ENCODE results near the gene KSR1.

- TF ChIP-seq CTCF (IDR thresholded peaks at IDR 0.05), result no peak
- TF ChIP-seq POLR2A (IDR thresholded peaks at IDR 0.05), result no peak
These were observed 42.9 kb upstream of the KSR1 start for GRCh38 chr17:27413315-27413714.
